GM23338 (cell line): ENCODE measurements around the gene SEPTIN11.

Experiments used
- CREB1 ChIP-seq: fragments of 250-450 bp; sonication (Bioruptor Pico); IDR thresholded peaks from 2 replicates; pipeline ENCODE4 v1.5.0; 2020; ENCODE audit warnings: low read depth, mild to moderate bottlenecking, moderate library complexity
- JUNB ChIP-seq: IDR thresholded peaks from one replicate; pipeline ENCODE4 v1.6.1; 2016; ENCODE audit warnings: antibody characterized with exemption; ENCODE audit not compliant: unreplicated experiment
- TF ChIP-seq, protein P1 (sequence below), 2 experiments: fragments of 200-600 bp in 1 of 2; sonication (generic) in 1 of 2; conservative IDR thresholded peaks; 2 replicates each; pipeline versions ENCODE4 v1.5.1 to v1.6.1; 2016 to 2017; ENCODE audit warnings: antibody characterized with exemption in 2 of 2, low read depth in 2 of 2, mild to moderate bottlenecking in 2 of 2, moderate library complexity in 1 of 2

DNA sequence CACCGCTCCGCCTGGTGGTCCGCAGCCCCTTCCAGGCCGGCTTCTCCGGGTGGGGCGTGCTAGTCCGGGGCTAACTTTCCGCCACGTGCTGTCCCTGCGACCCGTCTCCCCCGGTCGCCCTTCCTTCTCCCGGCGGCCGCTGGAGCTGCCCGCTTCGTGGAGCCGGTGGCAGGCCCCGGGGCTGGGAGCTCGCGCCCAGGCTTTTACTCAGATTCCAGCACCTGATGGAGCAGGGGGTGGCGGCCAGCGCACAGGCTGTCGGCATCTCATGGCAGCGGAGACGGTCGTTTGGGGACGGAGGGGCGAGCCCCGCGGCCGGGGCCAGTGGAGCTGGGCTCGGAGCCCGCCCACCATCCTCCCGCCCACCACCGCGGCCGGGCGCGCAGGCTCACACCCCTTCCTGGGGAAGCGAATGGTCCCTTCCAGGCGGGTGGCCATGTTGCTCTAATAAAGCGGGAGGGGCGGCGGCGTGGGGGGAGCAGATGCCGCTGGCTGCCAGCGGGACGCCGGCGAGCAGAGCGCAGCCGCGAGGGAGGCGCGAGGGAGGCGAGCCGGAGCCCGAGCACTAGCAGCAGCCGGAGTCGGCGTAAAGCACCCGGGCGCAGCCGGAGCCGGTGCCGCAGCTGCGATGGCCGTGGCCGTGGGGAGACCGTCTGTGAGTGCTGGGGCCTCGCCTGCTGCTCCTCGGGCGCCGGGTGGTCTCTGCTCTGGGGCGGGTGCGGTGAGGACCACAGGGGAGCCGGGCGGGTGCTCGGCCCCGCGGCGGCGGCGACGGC is at the start of gene SEPTIN11:
- TF ChIP-seq JUNB (no peak), CREB1 (CRISPR knock-in tag) (no peak)
- TF ChIP-seq, protein P1, sequence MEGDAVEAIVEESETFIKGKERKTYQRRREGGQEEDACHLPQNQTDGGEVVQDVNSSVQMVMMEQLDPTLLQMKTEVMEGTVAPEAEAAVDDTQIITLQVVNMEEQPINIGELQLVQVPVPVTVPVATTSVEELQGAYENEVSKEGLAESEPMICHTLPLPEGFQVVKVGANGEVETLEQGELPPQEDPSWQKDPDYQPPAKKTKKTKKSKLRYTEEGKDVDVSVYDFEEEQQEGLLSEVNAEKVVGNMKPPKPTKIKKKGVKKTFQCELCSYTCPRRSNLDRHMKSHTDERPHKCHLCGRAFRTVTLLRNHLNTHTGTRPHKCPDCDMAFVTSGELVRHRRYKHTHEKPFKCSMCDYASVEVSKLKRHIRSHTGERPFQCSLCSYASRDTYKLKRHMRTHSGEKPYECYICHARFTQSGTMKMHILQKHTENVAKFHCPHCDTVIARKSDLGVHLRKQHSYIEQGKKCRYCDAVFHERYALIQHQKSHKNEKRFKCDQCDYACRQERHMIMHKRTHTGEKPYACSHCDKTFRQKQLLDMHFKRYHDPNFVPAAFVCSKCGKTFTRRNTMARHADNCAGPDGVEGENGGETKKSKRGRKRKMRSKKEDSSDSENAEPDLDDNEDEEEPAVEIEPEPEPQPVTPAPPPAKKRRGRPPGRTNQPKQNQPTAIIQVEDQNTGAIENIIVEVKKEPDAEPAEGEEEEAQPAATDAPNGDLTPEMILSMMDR (conservative IDR thresholded peaks at IDR 0.05; ENCODE audit: low read depth in 2 of 2), result no peak
